ENCODE results near the gene GSE1. TPM values are rescaled to one million over a fixed set of nuclear protein-coding genes. Genes with fewer than 3 reads are reported as not detected.

Gene GSE1
- total RNA-seq, 1 donor from 2014 or later, result 101 TPM

DNA sequence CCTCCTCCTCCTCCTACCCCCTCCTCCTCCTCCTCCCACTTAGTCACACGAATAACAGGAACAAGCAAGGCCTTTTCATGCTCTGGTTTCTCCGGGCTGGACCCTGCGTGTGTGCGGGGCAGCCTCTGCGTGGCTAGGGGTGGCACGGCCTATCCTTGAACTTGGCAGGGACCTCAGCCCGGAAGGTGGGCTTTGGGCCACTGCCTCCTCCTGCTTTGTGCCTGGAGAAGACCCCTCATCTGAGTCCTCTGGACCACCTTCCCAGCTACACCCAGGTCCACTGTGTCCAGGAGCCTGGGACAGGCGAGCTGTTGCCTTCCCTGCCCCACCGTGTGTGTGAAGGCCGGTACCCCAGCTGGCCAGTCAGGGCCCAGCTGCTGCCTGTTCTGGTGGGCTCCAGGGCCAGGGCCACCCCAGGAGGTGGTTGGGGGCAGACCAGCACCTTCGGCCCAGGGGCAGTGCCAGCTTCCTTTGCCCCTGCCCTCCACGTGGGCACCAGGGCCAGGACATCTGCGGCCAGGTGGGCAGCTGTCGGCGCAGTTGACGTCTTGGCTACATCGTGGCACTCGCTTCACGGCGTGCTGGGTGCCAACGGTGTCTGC is 40.3 kb downstream of the GSE1 start:
- H3K27me3 Mint-ChIP-seq, result no peaks in the 10 kb centered on the region
- H3K27ac Mint-ChIP-seq, result no peak overlapping the region
- TF ChIP-seq, protein P1, sequence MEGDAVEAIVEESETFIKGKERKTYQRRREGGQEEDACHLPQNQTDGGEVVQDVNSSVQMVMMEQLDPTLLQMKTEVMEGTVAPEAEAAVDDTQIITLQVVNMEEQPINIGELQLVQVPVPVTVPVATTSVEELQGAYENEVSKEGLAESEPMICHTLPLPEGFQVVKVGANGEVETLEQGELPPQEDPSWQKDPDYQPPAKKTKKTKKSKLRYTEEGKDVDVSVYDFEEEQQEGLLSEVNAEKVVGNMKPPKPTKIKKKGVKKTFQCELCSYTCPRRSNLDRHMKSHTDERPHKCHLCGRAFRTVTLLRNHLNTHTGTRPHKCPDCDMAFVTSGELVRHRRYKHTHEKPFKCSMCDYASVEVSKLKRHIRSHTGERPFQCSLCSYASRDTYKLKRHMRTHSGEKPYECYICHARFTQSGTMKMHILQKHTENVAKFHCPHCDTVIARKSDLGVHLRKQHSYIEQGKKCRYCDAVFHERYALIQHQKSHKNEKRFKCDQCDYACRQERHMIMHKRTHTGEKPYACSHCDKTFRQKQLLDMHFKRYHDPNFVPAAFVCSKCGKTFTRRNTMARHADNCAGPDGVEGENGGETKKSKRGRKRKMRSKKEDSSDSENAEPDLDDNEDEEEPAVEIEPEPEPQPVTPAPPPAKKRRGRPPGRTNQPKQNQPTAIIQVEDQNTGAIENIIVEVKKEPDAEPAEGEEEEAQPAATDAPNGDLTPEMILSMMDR (conservative IDR thresholded peaks at IDR 0.05), result no peak
- H3K4me3 Mint-ChIP-seq, result no peak overlapping the region
- H3K9me3 Mint-ChIP-seq, result no peaks in the 10 kb centered on the region
- no peak for DNase-seq (ENCODE audit: extremely low spot score, unreplicated experiment)
- peaks cover 8% of the 10 kb centered on the region for H3K36me3 Mint-ChIP-seq
- H3K4me1 Mint-ChIP-seq (ENCODE audit: unreplicated experiment), result peaks cover 15% of the 10 kb centered on the region

DNA sequence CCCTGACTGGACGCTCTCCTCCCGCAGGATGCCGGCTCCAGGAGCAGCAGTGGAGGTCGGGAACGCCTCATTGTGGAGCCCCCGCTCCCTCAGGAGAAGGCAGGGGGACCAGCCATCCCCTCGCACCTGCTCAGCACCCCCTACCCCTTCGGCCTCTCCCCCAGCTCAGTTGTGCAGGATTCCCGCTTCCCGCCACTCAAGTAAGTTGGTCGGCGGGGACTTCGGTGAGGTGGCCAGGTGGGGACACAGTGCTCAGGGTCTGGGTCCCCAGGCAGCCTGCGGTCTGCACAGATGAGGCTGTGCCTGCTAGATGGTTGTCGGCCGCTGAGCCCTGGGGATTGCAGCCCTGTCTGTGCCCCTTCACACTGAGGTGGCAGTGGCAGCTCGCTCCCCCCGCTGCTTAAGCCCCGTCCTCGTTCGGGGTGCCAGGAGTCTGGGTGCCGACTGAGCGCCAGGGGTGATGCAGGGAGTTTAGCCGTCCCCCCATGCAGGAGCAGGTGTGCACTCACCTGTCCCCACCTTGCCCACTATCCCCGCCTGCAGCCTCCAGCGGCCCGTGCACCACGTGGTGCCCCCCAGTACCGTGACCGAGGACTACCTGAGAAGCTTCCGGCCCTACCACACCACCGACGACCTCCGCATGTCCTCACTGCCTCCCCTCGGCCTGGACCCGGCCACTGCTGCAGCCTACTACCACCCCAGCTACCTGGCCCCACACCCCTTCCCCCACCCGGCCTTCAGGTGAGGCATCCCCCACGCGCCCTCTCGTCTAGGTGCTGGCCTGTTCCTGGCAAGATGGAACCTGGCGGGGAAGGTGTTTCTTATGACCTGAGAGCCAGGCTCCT is 41.4 kb downstream of the GSE1 start:
- Mint-ChIP-seq H3K4me1 (ENCODE audit: unreplicated experiment) (peaks cover 14% of the 10 kb centered on the region), H3K9me3 (no peaks in the 10 kb centered on the region), H3K27ac (no peak overlapping the region), H3K4me3 (no peak overlapping the region), H3K36me3 (peaks cover 4% of the 10 kb centered on the region), H3K27me3 (no peaks in the 10 kb centered on the region)
- TF ChIP-seq, protein P1 (conservative IDR thresholded peaks at IDR 0.05), result no peak
- DNase-seq (ENCODE audit: extremely low spot score, unreplicated experiment), result no peak

DNA sequence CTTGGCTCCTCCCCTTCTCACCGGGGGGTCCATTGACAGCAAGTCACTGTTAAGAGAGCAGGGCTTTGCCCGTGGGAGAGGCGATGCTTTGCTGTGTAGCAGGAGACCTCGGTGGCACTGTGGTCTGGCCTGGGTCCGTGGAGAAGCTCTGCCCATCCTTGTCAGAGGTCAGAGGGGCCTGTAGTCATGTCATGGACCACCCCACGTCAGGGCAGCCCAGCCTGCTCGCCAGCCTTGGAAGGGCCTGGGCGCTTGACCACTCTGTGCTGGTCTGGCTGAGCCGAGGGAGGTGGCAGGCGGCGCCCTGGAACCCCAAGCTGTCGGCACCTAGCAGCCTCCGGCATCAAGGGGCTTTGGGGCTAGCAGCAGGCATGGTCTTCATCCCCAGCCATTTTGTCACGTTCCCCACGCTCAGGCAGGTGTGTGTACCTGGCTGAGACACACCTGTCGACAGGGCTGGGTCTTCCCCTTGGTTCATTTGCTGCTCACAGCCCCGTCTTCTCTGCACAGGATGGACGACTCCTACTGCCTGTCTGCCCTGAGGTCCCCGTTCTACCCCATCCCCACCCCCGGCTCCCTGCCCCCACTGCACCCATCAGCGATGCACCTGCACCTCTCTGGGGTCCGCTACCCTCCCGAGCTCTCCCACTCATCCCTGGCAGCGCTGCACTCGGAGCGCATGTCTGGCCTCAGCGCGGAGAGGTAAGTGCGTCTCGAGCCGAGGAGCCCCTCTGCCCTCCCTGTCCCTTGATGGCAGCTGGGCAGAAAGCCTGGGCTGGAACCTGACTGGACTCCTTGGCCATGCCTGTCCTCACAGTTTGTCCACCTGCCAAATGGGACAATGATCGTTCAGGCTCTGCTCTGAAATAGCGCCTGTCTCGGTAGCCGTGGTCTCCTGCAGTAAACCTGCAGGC is 42.4 kb downstream of the GSE1 start:
- Mint-ChIP-seq H3K36me3 (peaks cover 9% of the 10 kb centered on the region), H3K4me1 (ENCODE audit: unreplicated experiment) (peaks cover 19% of the 10 kb centered on the region), H3K27me3 (no peaks in the 10 kb centered on the region), H3K9me3 (no peaks in the 10 kb centered on the region), H3K4me3 (no peak overlapping the region), H3K27ac (no peak overlapping the region)
- TF ChIP-seq, protein P1 (conservative IDR thresholded peaks at IDR 0.05), result no peak
- no peak for DNase-seq (ENCODE audit: extremely low spot score, unreplicated experiment)

DNA sequence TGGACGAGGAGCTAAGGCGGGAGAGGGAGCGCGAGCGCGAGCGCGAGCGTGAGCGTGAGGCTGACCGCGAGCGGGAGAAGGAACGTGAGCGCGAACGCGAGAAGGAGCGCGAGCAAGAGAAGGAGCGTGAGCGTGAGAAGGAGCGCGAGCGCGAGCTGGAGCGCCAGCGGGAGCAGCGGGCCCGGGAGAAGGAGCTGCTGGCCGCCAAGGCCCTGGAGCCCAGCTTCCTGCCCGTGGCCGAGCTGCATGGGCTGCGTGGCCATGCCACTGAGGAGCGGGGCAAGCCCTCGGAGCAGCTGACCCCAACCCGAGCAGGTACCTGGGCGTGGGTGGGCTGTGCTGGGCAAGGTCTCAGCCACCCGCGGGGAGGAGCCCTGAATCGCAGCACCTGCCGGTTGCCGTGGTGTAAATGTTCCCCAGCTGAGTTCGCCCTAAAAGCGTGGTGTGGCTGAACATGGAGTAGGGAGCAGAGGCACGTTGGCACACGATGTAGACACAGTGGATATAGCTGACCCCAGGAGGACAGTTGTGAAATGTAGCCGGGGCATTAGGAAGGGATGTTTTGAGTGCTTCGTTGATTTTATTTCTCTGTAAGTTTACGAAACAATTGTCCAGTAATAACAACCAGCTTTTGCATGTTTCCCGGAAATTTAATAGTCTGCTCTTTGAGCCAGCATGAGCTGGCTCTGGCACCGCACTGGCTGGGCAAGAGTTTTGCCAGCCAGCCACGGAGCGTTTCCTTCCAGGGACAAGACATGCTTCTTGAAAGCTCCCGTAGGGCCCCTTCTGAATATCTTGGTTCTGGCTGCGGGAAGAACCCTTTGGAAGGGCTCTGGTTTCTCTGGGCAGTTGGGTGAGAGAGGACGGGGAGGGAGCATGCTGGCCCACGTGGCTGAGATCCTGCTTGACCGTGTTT is 43.5 kb downstream of the GSE1 start:
- H3K4me1 Mint-ChIP-seq (ENCODE audit: unreplicated experiment), result peaks cover 19% of the 10 kb centered on the region
- peaks cover 9% of the 10 kb centered on the region for H3K36me3 Mint-ChIP-seq
- DNase-seq (ENCODE audit: extremely low spot score, unreplicated experiment), result no peak
- no peaks in the 10 kb centered on the region for H3K9me3 Mint-ChIP-seq
- TF ChIP-seq, protein P1 (conservative IDR thresholded peaks at IDR 0.05), result no peak
- H3K27ac Mint-ChIP-seq, result no peak overlapping the region
- no peaks in the 10 kb centered on the region for H3K27me3 Mint-ChIP-seq
- H3K4me3 Mint-ChIP-seq, result no peak overlapping the region

DNA sequence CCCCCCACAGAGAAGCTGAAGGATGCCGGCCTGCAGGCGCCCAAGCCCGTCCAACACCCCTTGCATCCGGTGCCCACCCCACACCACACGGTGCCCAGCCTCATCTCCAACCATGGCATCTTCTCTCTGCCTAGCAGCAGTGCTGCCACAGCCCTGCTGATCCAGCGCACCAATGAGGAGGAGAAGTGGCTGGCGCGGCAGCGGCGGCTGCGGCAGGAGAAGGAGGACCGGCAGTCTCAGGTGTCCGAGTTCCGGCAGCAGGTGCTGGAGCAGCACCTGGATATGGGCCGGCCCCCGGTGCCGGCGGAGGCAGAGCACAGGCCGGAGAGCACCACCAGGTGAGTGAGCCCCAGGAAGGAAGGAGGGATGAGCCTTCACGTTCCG is 44.1 kb downstream of the GSE1 start:
- DNase-seq (ENCODE audit: extremely low spot score, unreplicated experiment), result no peak
- Mint-ChIP-seq H3K4me3 (no peak overlapping the region), H3K36me3 (peaks cover 9% of the 10 kb centered on the region), H3K27ac (no peak overlapping the region), H3K9me3 (no peaks in the 10 kb centered on the region), H3K27me3 (no peaks in the 10 kb centered on the region), H3K4me1 (ENCODE audit: unreplicated experiment) (peaks cover 20% of the 10 kb centered on the region)
- TF ChIP-seq, protein P1 (conservative IDR thresholded peaks at IDR 0.05), result no peak

Measured in type B pancreatic cell (in vitro differentiated cells).